Keratinocyte (primary cell): Measurements from ENCODE around the gene PCIF1.
"Not testable (repeated sequence)": the region's sequence is repeated elsewhere in the genome, so short reads cannot be mapped to it uniquely, and the experiment has no call there.

ENCODE experiments used
- CTCF ChIP-seq, 3 experiments: IDR thresholded peaks in 1 of 3; conservative IDR thresholded peaks in 1 of 3; optimal IDR thresholded peaks in 1 of 3; 2 replicates in 2 of 3; 3 replicates in 1 of 3; pipeline versions ENCODE3 to v1.5.1; 2011; ENCODE audit warnings: low read length in 3 of 3, mild to moderate bottlenecking in 3 of 3, moderate library complexity in 2 of 3, control low read depth in 1 of 3, inconsistent platforms in 1 of 3; ENCODE audit not compliant: insufficient read depth in 2 of 3; ENCODE audit errors: extremely low read depth in 1 of 3
- EZH2 ChIP-seq: IDR thresholded peaks from one replicate; pipeline ENCODE4 v1.6.1; 2012; ENCODE audit warnings: inconsistent platforms, mild to moderate bottlenecking, low read length, moderate library complexity

- TF ChIP-seq CTCF (optimal IDR thresholded peaks at IDR 0.05 in 1 of 3, IDR thresholded peaks at IDR 0.05 in 1 of 3, conservative IDR thresholded peaks at IDR 0.05 in 1 of 3; ENCODE audit: extremely low read depth in 1 of 3, insufficient read depth in 2 of 3, low read length in 3 of 3); EZH2: not testable (repeated sequence)
These were observed 61.1 kb downstream of the PCIF1 start for GRCh38 chr20:45995495-45996097.
